Stimulated activated naive B cell treated with anti-CD40 and anti-IgM and Interleukin-4, amounts not matched to agents 10 μg/mL and 1 μg/mL and 100 μg/mL, for 72 hours (primary cell): ENCODE measurements around the gene CFL2.
"Not testable (repeated sequence)": the region's sequence is repeated elsewhere in the genome, so short reads cannot be mapped to it uniquely, and the experiment has no call there.

Source experiments
- ATAC-seq, 2 donors: fragments of 150-1000 bp; cut with Tn5 transposase; replicated peaks; 2 replicates each; pipeline ENCODE4 v1.10.0; 2021; ENCODE audit warnings: moderate library complexity in 1 of 2
- DNase-seq: peaks from one replicate; pipeline ENCODE4 v3.0.0; 2021
- H3K27ac Mint-ChIP-seq: one replicate; pipeline ENCODE4 v1.8.0; 2022; ENCODE audit warnings: mild to moderate bottlenecking, mixed read lengths
- H3K27me3 Mint-ChIP-seq, 2 donors: one replicate each; pipeline ENCODE4 v1.8.0; 2022; ENCODE audit warnings: mixed read lengths in 2 of 2
- H3K36me3 Mint-ChIP-seq, 2 donors: one replicate each; pipeline ENCODE4 v1.8.0; 2022; ENCODE audit warnings: mixed read lengths in 2 of 2, mild to moderate bottlenecking in 1 of 2
- H3K4me1 Mint-ChIP-seq, 2 donors: one replicate each; pipeline ENCODE4 v1.8.0; 2022; ENCODE audit warnings: mixed read lengths in 2 of 2, mild to moderate bottlenecking in 1 of 2
- H3K4me3 Mint-ChIP-seq, 2 donors: one replicate each; pipeline ENCODE4 v1.8.0; 2022; ENCODE audit warnings: mild to moderate bottlenecking in 2 of 2, mixed read lengths in 2 of 2, moderate library complexity in 1 of 2
- H3K9me3 Mint-ChIP-seq, 2 donors: one replicate each; pipeline ENCODE4 v1.8.0; 2022; ENCODE audit warnings: mixed read lengths in 2 of 2, mild to moderate bottlenecking in 1 of 2

Gene CFL2

DNA sequence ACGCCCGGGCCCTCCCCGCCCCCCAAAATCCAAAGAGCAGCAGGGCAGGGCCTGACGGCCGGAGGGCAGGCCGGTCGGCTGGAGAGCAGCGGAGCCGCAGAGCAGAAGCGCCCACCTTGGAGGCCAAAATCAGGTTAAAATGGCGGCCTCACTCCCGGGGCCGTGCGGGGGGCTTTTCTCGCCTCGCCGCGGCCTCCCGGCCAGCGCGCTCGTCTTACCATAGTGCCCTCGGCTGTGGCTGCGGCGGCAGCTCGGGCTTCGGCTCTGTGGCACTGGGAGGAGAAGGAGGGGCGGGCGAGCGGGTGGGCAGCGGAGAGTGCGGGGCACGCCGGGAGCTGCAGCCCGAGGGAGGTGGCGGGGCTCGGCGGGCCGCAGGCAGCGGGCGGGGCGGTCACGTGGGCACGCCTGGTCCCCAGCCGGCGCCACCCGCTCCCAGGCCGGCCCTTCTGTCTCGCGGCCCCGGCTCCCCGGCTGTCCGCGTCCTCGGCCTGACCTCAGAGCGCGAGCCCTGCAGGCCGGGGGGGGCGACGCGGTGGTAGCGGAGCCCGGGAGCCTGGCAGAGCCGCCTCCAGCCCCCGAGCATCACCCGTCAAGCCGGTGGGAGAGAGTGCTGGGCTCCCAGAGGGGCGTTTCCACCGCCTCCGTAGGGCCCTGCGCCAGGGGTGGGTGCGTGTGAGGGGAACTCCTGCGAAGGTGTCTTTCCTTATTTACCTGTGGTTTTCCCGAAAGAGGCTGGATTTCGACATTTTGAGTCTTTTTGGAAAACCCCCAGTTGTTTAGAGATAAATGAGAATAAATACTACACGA, at the start of gene CFL2:
CFL2 (minus strand) TSS at position 274 of the 807 bp plus-strand sequence; CDS start at position 221, 53 bp downstream.
- no peaks in the 10 kb centered on the region for H3K9me3 Mint-ChIP-seq

GRCh38 chr14:34755215-34755614, 40.8 kb upstream of the CFL2 start:
- H3K4me3 Mint-ChIP-seq = no peak overlapping the region
- no peak overlapping the region for H3K27ac Mint-ChIP-seq
- peaks cover 14 to 25% of the 10 kb centered on the region in 2 donors for H3K36me3 Mint-ChIP-seq

More for the DNA sequence above, at the start of gene CFL2:
- Mint-ChIP-seq H3K4me1 (peaks cover 10 to 19% of the 10 kb centered on the region in 2 donors), H3K27ac (peak within 1 kb of the TSS; percentile 95), H3K27me3 (no peaks in the 10 kb centered on the region), H3K36me3 (peaks cover 7 to 8% of the 10 kb centered on the region in 2 donors), H3K4me3 (peak within 1 kb of the TSS; percentile 87 to 90)
- ATAC-seq (peak; percentile 92 to 97), DNase-seq (peak; percentile 65)

GRCh38 chr14:34754687-34755086, 40.3 kb upstream of the CFL2 start:
- DNase-seq (no peak), ATAC-seq (no peak)
- no peaks in the 10 kb centered on the region for H3K4me1 Mint-ChIP-seq
- H3K27ac Mint-ChIP-seq = no peak overlapping the region
- H3K27me3 Mint-ChIP-seq = no peaks in the 10 kb centered on the region
- no peaks in the 10 kb centered on the region for H3K9me3 Mint-ChIP-seq
- H3K4me3 Mint-ChIP-seq = no peak overlapping the region
- H3K36me3 Mint-ChIP-seq = peaks cover 14 to 22% of the 10 kb centered on the region in 2 donors

More at GRCh38 chr14:34755215-34755614, 40.8 kb upstream of the CFL2 start:
- DNase-seq = no peak
- Mint-ChIP-seq H3K27me3 (no peaks in the 10 kb centered on the region), H3K9me3 (no peaks in the 10 kb centered on the region), H3K4me1 (no peaks in the 10 kb centered on the region)
- ATAC-seq = no peak

- Mint-ChIP-seq H3K27ac (no peak overlapping the region), H3K36me3 (peaks cover 11 to 22% of the 10 kb centered on the region in 2 donors), H3K4me1 (no peaks in the 10 kb centered on the region), H3K4me3 (no peak overlapping the region), H3K9me3 (no peaks in the 10 kb centered on the region), H3K27me3 (no peaks in the 10 kb centered on the region)
- DNase-seq = no peak
- ATAC-seq = no peak
Measured at GRCh38 chr14:34750670-34751069, 36.3 kb upstream of the CFL2 start.

- Mint-ChIP-seq H3K4me1 (no peaks in the 10 kb centered on the region), H3K36me3 (peaks cover 8 to 18% of the 10 kb centered on the region in 2 donors), H3K4me3 (no peak overlapping the region), H3K9me3 (no peaks in the 10 kb centered on the region), H3K27ac (no peak overlapping the region), H3K27me3 (no peaks in the 10 kb centered on the region)
- DNase-seq (no peak), ATAC-seq (no peak)
Measured at GRCh38 chr14:34750233-34750632, 35.8 kb upstream of the CFL2 start.

GRCh38 chr14:34749408-34749807, 35.0 kb upstream of the CFL2 start:
- no peak for DNase-seq
- Mint-ChIP-seq H3K9me3 (no peaks in the 10 kb centered on the region), H3K27ac (no peak overlapping the region), H3K36me3 (peaks cover 7 to 13% of the 10 kb centered on the region in 2 donors), H3K4me1 (no peaks in the 10 kb centered on the region), H3K4me3 (no peak overlapping the region), H3K27me3 (no peaks in the 10 kb centered on the region)
- ATAC-seq = no peak

DNA sequence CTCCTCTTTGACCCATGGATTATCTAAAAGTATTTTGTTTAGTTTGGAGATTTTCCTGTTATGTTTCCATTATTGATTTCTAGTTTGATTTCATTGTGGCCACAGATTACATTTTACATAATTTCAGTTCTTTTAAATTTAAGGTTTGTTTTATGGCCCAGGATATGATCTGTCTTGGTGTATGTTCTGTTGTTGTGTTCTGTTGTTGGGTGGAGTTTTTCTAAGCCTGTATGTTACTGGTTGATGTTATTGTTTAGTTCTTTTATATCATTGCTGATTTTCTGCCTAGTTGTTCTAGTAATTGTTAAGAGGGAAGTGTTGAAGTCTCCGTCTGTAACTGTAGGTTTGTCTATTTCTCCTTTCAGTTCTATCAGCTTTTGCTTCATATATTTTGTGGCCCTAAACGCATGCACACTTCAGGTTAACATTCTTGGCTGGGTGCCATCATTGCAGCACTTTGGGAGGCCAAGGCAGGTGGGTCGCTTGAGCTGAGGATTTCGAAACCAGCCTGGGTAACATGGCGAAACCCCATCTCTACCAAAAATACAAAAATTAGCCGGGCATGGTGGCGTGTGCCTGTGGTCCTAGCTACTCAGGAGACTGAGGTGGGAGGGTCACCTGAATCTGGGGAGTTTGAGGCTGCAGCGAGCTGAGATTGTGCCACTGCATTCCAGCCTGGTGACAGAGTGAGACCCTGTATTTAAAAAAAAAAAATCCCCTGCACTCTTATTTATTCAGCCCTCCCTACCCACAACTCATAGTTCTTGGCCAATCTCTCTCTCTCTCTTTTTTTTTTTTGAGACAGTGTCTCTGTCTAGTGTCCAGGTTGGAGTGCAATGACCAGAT, 28.1 kb upstream of the CFL2 start:
- no peak for DNase-seq
- Mint-ChIP-seq H3K27me3 (no peaks in the 10 kb centered on the region), H3K4me3 (no peak overlapping the region), H3K9me3 (peaks cover 0 to 4% of the 10 kb centered on the region in 2 donors), H3K27ac (no peak overlapping the region), H3K36me3 (peaks cover 2 to 3% of the 10 kb centered on the region in 2 donors), H3K4me1 (peaks cover 5 to 10% of the 10 kb centered on the region in 2 donors)
- no peak for ATAC-seq

- Mint-ChIP-seq H3K4me1 (peaks cover 5 to 10% of the 10 kb centered on the region in 2 donors), H3K27me3 (no peaks in the 10 kb centered on the region), H3K27ac (no peak overlapping the region), H3K4me3 (no peak overlapping the region), H3K36me3 (peaks cover 2 to 3% of the 10 kb centered on the region in 2 donors), H3K9me3 (peaks cover 0 to 4% of the 10 kb centered on the region in 2 donors)
- DNase-seq (no peak), ATAC-seq (no peak)
Measured at GRCh38 chr14:34741840-34742239, 27.4 kb upstream of the CFL2 start.

DNA sequence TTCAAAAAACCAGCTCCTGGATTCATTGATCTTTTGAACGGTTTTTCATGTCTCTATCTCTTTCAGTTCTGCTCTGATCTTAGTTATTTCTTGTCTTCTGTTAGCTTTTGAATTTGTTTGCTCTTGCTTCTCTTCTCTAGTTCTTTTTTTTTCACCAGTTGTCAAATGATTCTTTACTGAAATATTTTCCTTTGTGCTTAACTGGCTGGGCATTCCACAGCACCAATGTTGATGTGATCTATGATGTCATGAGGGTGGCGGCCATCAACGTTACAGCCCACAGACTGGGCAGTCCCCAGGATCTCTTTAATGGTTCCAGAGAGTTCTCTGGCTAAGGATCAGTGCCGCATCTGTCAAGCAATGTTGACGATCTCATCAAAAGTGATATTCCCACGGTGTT, 25.7 kb upstream of the CFL2 start:
- H3K27ac Mint-ChIP-seq = not testable (repeated sequence)
- peaks cover 5 to 10% of the 10 kb centered on the region in 2 donors for H3K4me1 Mint-ChIP-seq

DNA sequence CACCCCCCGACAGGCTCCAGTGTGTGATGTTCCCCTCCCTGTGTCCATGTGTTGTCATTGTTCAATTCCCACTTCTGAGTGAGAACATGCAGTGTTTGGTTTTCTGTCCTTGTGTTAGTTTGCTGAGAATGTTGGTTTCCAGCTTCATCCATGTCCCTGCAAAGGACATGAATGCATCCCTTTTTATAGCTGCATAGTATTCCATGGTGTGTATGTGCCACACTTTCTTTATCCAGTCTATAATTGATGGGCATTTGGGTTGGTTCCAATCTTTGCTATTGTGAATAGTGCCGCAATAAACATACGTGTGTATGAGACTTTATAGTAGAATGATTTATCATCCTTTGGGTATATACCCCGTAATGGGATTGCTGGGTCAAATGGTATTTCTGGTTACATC, 22.7 kb upstream of the CFL2 start:
- not testable (repeated sequence) for H3K4me1 Mint-ChIP-seq, H3K27me3 Mint-ChIP-seq, H3K36me3 Mint-ChIP-seq, ATAC-seq, H3K4me3 Mint-ChIP-seq, DNase-seq, H3K27ac Mint-ChIP-seq, H3K9me3 Mint-ChIP-seq

More for the DNA sequence above, 25.7 kb upstream of the CFL2 start:
- not testable (repeated sequence) for H3K9me3 Mint-ChIP-seq, H3K4me3 Mint-ChIP-seq, ATAC-seq, DNase-seq, H3K36me3 Mint-ChIP-seq, H3K27me3 Mint-ChIP-seq

- ATAC-seq (no peak), DNase-seq (no peak)
- H3K9me3 Mint-ChIP-seq = peaks cover 0 to 6% of the 10 kb centered on the region in 2 donors
- no peak overlapping the region for H3K4me3 Mint-ChIP-seq
- H3K4me1 Mint-ChIP-seq = no peaks in the 10 kb centered on the region
- no peaks in the 10 kb centered on the region for H3K36me3 Mint-ChIP-seq
- no peak overlapping the region for H3K27ac Mint-ChIP-seq
- H3K27me3 Mint-ChIP-seq = peaks cover 0 to 6% of the 10 kb centered on the region in 2 donors
Measured at GRCh38 chr14:34733245-34733644, 18.9 kb upstream of the CFL2 start.

DNA sequence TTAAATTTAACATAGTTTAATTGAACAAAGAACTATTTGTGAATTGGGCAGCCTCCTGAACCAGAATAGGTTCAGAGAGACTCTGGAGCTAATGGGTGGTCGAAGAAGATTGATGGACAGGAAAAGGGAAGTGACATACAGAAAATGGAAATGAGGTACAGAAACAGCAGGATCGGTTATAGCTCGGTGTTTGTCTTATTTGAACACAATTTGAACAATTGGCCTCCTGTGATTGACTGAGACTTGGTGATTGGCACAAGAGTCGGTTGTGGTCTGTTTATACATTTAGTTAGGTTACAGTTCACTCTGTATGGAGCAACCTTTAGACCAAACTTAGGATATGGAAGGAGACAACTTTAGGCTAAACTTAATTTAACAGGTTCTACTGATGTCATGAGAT, 18.4 kb upstream of the CFL2 start:
- no peak overlapping the region for H3K4me3 Mint-ChIP-seq
- DNase-seq (no peak), ATAC-seq (no peak)
- H3K27ac Mint-ChIP-seq = no peak overlapping the region
- H3K4me1 Mint-ChIP-seq = no peaks in the 10 kb centered on the region
- H3K27me3 Mint-ChIP-seq = peaks cover 0 to 6% of the 10 kb centered on the region in 2 donors
- no peaks in the 10 kb centered on the region for H3K36me3 Mint-ChIP-seq
- peaks cover 0 to 6% of the 10 kb centered on the region in 2 donors for H3K9me3 Mint-ChIP-seq

GRCh38 chr14:34723867-34724266, 9.5 kb upstream of the CFL2 start:
- H3K9me3 Mint-ChIP-seq = no peaks in the 10 kb centered on the region
- no peaks in the 10 kb centered on the region for H3K36me3 Mint-ChIP-seq
- H3K27me3 Mint-ChIP-seq = no peaks in the 10 kb centered on the region
- no peak for DNase-seq
- H3K4me3 Mint-ChIP-seq = no peak overlapping the region
- no peak overlapping the region for H3K27ac Mint-ChIP-seq
- peaks cover 0 to 4% of the 10 kb centered on the region in 2 donors for H3K4me1 Mint-ChIP-seq
- no peak for ATAC-seq

DNA sequence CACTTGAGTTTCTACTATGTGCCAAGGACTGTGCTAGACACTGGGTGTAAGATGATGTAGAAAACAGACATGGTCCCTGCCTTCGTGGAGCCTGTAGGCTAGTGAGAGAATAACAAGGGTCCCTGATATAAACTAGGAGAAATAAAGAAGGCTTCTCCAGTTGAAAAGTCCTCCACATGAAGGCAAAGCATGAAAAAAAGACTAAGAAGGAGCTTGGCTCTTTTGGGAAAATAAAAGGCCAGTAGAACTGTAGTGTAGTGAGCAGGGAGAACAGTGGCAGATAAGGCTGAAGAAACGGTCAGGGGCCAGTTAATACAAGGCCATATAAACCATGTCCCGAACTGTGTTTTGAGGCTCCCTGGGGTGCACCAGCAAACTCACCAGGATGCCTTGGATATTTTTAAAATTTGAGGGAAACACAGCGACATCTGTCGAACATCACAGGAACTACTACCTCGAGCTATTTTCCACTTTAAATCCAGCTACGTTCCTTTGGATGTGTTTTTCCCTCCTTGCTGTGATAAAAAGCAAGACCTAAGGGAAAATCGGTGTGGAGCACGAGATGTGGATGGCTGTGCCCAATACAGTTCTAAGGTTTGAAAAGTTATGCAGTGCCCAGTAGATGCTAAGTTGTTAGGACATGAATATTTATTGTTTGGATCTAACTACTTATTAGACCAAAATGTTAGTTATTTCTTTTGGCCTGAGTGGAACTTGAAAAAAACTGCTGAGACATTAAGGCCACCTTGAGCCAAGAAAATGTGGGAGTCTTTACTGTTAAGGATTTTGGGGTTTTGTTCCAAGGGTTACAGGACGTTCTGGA, 8.5 kb upstream of the CFL2 start:
- no peaks in the 10 kb centered on the region for H3K9me3 Mint-ChIP-seq
- no peak overlapping the region for H3K27ac Mint-ChIP-seq
- ATAC-seq = peak in 1 of 2 donors; percentile 42
- no peak overlapping the region for H3K4me3 Mint-ChIP-seq
- DNase-seq = peak; percentile 5
- H3K36me3 Mint-ChIP-seq = no peaks in the 10 kb centered on the region
- peaks cover 0 to 4% of the 10 kb centered on the region in 2 donors for H3K4me1 Mint-ChIP-seq
- H3K27me3 Mint-ChIP-seq = no peaks in the 10 kb centered on the region
